ENCODE measurements around the gene KRTAP12-2. TPM values are rescaled to one million over a fixed set of nuclear protein-coding genes. Genes with fewer than 3 reads are reported as not detected.

The KRTAP12-2 gene
- total RNA-seq, 6 donors from 2014 or later, result not detected

- Histone ChIP-seq H3K36me3 (no peaks in the 10 kb centered on the region), H3K27ac (no peak overlapping the region), H3K27me3 (peaks cover 0 to 28% (median 12%) of the 10 kb centered on the region in 4 donors), H3K4me3 (no peak overlapping the region), H3K4me1 (peaks cover 0 to 8% (median 0%) of the 10 kb centered on the region in 4 donors), H3K9me3 (peaks cover 0 to 7% (median 0%) of the 10 kb centered on the region in 4 donors)
- TF ChIP-seq POLR2A (IDR thresholded peaks at IDR 0.05), result no peak
- 72 to 76% methylated on average over 12 to 14 of the region's 22 CpGs for WGBS, 2 donors
- peak in 1 of 2 donors; percentile 24 for ATAC-seq (ENCODE audit: low FRiP score in 2 of 2)
- peak in 1 of 2 donors; percentile 73 for DNase-seq
Measured at GRCh38 chr21:44702111-44702972, 35.6 kb upstream of the KRTAP12-2 start.

- Histone ChIP-seq H3K4me3 (no peak overlapping the region), H3K27ac (no peak overlapping the region), H3K36me3 (no peaks in the 10 kb centered on the region), H3K4me1 (no peaks in the 10 kb centered on the region), H3K27me3 (peaks cover 0 to 21% (median 6%) of the 10 kb centered on the region in 4 donors), H3K9me3 (peaks cover 0 to 7% (median 0%) of the 10 kb centered on the region in 4 donors)
- DNase-seq (no peak), ATAC-seq (ENCODE audit: low FRiP score in 2 of 2) (no peak)
- WGBS, 2 donors, result 38 to 48% methylated on average over 8 to 12 of the region's 12 CpGs
- TF ChIP-seq POLR2A (IDR thresholded peaks at IDR 0.05) (no peak), POLR2AphosphoS5 (IDR thresholded peaks at IDR 0.05) (no peak), CTCF (IDR thresholded peaks at IDR 0.05) (no peak), EP300 (IDR thresholded peaks at IDR 0.05) (no peak)
Measured at GRCh38 chr21:44701541-44701940, 34.8 kb upstream of the KRTAP12-2 start.

GRCh38 chr21:44701023-44701400, 34.3 kb upstream of the KRTAP12-2 start:
- H3K36me3 ChIP-seq, result no peaks in the 10 kb centered on the region
- peaks cover 0 to 1% (median 0%) of the 10 kb centered on the region in 4 donors for H3K9me3 ChIP-seq
- peaks cover 0 to 15% (median 3%) of the 10 kb centered on the region in 4 donors for H3K27me3 ChIP-seq
- no peak for DNase-seq
- ATAC-seq (ENCODE audit: low FRiP score in 2 of 2), result no peak
- H3K4me3 ChIP-seq, result no peak overlapping the region
- H3K27ac ChIP-seq, result no peak overlapping the region
- WGBS, 2 donors, result 82% methylated on average over 14 of the region's 14 CpGs
- no peak for TF ChIP-seq EP300 (IDR thresholded peaks at IDR 0.05)
- TF ChIP-seq CTCF (IDR thresholded peaks at IDR 0.05), result no peak
- TF ChIP-seq POLR2A (IDR thresholded peaks at IDR 0.05), result no peak
- TF ChIP-seq POLR2AphosphoS5 (IDR thresholded peaks at IDR 0.05), result no peak
- H3K4me1 ChIP-seq, result no peaks in the 10 kb centered on the region

GRCh38 chr21:44700101-44701022, 33.6 kb upstream of the KRTAP12-2 start:
- WGBS, 2 donors, result 58 to 68% methylated on average over 15 to 21 of the region's 21 CpGs
- Histone ChIP-seq H3K4me3 (no peak overlapping the region), H3K36me3 (no peaks in the 10 kb centered on the region), H3K27ac (no peak overlapping the region), H3K9me3 (no peaks in the 10 kb centered on the region), H3K4me1 (no peaks in the 10 kb centered on the region), H3K27me3 (peaks cover 0 to 14% (median 2%) of the 10 kb centered on the region in 4 donors)
- TF ChIP-seq POLR2A (IDR thresholded peaks at IDR 0.05) (no peak), POLR2AphosphoS5 (IDR thresholded peaks at IDR 0.05) (no peak), CTCF (IDR thresholded peaks at IDR 0.05) (no peak), EP300 (IDR thresholded peaks at IDR 0.05) (no peak)
- ATAC-seq (ENCODE audit: low FRiP score in 2 of 2) (no peak), DNase-seq (no peak)

GRCh38 chr21:44699502-44700001, 32.8 kb upstream of the KRTAP12-2 start:
- no peak for ATAC-seq (ENCODE audit: low FRiP score in 2 of 2)
- 66 to 68% methylated on average over 17 of the region's 17 CpGs for WGBS, 2 donors
- peak in 1 of 2 donors; percentile 50 for DNase-seq
- TF ChIP-seq POLR2A (IDR thresholded peaks at IDR 0.05) (no peak), CTCF (IDR thresholded peaks at IDR 0.05) (no peak), POLR2AphosphoS5 (IDR thresholded peaks at IDR 0.05) (no peak), EP300 (IDR thresholded peaks at IDR 0.05) (no peak)
- Histone ChIP-seq H3K9me3 (no peaks in the 10 kb centered on the region), H3K4me1 (no peaks in the 10 kb centered on the region), H3K36me3 (no peaks in the 10 kb centered on the region), H3K27me3 (peaks cover 0 to 14% (median 2%) of the 10 kb centered on the region in 4 donors), H3K4me3 (no peak overlapping the region), H3K27ac (no peak overlapping the region)
